ENCODE measurements around the gene STIL.

The STIL gene

DNA sequence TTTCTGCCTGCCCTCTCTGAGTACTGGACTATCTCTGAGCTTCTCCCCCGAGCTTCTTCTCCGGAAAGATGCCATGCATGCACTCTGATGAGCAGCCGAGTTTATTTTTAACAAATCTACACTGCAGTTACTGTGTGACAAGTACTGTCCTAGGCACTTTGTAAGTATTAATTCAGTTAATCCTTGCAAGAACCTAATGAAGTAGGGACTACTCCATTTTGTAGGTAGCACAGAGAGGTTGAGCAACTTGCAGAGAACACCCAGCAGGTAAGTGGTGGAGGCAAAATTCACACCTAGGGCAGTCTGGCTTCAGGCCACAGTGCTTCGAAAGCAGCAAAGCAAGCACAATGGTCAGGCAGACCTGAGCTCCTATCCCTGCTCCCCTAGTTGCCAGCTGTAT lies 78.1 kb downstream of the STIL start:
- Mint-ChIP-seq H3K27me3 (ENCODE audit: low read depth) (peaks cover 77% of the 10 kb centered on the region), H3K36me3 (ENCODE audit: low read depth) (peaks cover 5% of the 10 kb centered on the region), H3K9me3 (no peaks in the 10 kb centered on the region), H3K27ac (no peak overlapping the region), H3K4me3 (no peak overlapping the region), H3K4me1 (ENCODE audit: low read depth) (peaks cover 18% of the 10 kb centered on the region)

DNA sequence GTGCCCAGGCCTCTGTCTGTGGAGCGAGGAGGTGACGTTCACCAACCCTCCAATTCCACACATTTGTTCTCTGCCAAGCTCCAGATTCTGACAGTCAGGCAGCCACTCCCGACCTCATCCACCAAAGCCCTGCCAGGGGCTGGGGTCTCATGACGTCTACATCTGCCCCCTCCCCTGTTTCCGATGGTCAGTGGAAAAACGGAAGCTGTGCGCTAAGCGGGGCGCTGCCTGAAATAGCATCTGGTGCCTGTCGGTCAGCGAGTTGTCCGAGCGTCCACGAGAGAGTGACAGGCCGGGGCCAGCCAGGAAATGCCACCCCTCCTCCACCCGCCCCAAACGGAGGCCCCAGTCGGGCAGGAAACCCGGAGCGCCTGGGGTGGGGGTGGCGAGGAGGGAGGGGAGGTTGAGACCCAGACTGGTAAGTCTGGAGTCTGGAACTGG lies 78.7 kb downstream of the STIL start:
- Mint-ChIP-seq H3K4me3 (no peak overlapping the region), H3K36me3 (ENCODE audit: low read depth) (peaks cover 5% of the 10 kb centered on the region), H3K27ac (no peak overlapping the region), H3K27me3 (ENCODE audit: low read depth) (peaks cover 83% of the 10 kb centered on the region), H3K4me1 (ENCODE audit: low read depth) (peaks cover 21% of the 10 kb centered on the region), H3K9me3 (no peaks in the 10 kb centered on the region)

DNA sequence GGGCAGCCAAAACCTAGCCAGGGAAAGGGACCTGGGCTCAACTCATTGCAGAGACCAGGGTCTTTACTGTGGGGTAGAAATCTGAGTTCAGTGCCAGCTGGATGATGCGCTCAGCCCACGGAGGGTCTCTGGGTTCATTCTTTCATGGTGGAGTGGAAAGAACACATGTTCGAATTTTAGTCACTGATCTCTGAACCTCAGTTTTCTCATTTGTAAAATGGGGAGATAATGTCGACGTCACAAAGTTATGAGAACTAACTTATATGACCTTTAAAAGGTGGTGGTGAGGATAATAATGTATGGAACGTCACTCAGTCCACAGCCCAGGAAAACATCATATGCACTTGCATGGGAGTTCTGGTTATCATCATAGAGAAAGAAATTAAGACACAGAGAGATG lies 80.8 kb downstream of the STIL start:
- Mint-ChIP-seq H3K4me1 (ENCODE audit: low read depth) (peaks cover 19% of the 10 kb centered on the region), H3K9me3 (no peaks in the 10 kb centered on the region), H3K4me3 (no peak overlapping the region), H3K27me3 (ENCODE audit: low read depth) (peaks cover 93% of the 10 kb centered on the region), H3K27ac (no peak overlapping the region), H3K36me3 (ENCODE audit: low read depth) (peaks cover 5% of the 10 kb centered on the region)

DNA sequence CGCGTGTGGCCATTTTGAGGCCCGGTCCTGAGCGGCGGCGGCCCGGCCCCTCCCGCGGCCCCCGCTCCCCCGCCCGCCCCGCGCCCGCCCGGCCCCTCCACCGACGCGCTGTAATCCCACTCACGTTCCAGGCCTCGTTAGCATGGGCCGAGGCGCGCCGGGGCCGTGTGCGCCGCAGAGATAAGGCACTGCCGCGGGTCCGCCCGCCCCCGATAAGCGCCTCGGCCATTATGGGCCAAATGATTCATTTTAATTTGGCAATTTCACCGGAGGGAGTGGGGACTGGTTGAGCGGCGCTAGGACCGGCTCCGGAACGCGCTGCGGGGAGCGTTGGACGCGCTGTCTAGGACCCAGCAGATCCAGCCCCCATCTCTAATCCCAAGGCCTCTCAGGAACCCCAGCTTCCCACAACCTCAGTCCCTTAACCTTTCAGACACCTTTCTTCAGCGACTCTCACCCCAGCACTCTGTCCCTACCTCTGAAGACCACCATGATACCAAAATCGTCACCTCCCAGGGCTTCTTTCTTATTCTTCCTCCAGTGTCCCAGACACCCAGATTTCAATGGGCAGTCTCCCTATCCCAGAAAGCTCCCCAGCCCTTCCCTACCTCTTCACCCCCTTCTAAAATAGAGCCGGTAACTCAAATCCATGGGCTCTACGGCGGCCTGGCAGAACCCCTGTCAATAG lies 81.6 kb downstream of the STIL start, which contains the start of gene TAL1:
TSS of gene TAL1 (minus strand) at position 39 of the 688 bp plus-strand sequence. CDS start 6,337 bp downstream, outside the sequence.
- H3K4me3 Mint-ChIP-seq = peak within 1 kb of the TSS; percentile 81
- peak within 1 kb of the TSS; percentile 42 for H3K27ac Mint-ChIP-seq

DNA sequence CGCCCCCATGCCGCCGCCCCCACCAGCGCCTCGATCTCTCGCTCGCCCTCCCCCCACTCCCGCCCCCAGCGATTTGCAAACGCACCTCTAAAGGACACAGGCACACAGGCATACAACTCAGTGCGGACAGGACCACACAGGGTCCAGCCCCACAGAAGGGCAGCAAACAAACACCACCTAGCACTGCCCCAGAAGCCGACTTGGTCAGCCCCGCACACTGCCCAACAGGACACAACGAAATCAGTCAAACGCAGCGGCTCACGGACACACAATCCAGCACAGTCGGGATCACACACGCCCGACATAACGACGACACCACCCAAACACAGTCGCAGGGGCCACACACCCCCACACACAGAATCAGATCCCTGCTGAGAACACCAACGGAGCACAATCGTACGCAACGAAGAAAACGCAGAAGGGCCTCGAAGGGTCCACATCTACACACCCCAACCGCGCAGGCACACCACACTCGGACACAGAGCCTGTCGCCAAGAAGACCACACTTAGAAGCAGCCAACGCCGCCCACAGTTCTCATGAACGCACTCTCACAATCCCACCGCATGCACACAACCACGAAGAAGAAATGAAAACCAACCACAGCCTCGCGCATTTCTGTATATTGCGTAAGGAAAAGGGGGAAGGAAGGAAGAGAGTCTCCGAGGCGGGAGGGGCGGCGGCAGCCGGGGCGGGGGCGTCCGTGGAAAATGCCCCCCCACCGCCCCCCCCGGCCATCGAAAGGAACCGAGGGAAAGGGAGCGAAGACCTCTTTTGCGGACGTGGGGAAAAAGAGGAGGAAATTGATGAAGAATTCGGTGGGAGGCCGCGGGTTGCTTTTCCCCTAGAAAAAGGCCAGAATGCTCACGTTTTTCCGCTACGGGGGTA lies 82.4 kb downstream of the STIL start:
- Mint-ChIP-seq H3K36me3 (ENCODE audit: low read depth) (peaks cover 5% of the 10 kb centered on the region), H3K27me3 (ENCODE audit: low read depth) (peaks cover 95% of the 10 kb centered on the region), H3K9me3 (no peaks in the 10 kb centered on the region), H3K4me3 (peak overlapping the region; percentile 81), H3K4me1 (ENCODE audit: low read depth) (peaks cover 15% of the 10 kb centered on the region), H3K27ac (peak overlapping the region; percentile 32)

More for the DNA sequence above, 81.6 kb downstream of the STIL start, which contains the start of gene TAL1:
- H3K27me3 Mint-ChIP-seq (ENCODE audit: low read depth) = peaks cover 93% of the 10 kb centered on the region
- H3K9me3 Mint-ChIP-seq = no peaks in the 10 kb centered on the region
- peaks cover 15% of the 10 kb centered on the region for H3K4me1 Mint-ChIP-seq (ENCODE audit: low read depth)
- peaks cover 5% of the 10 kb centered on the region for H3K36me3 Mint-ChIP-seq (ENCODE audit: low read depth)

DNA sequence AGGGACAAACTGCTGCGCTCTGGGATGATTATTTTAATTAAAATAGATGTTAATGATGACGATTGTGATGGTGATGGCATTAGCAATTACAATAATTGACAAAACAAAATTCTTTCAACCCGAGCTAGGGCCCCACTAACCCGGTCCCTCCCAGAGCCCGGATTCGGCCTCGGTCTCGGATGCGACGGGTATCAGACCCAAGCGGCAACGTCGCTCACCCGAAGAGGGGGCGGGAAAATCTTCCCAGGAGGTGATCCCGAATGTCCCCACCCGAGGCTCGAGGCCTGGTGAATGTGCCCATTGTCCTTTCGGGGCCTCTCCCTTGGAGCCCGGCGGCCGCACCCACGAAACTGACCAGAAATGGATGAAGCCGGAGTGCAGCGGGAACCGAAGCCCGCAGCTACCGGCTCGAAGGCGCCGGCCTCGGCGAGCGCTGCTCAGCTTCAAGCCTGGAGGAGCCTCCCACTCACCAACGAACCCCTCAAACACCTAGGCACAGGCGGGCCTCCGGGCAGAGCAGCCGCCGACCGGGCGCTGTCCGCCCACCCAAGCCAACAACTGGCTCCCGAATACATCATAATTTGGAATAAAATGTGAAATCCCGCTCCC lies 83.2 kb downstream of the STIL start:
- Mint-ChIP-seq H3K4me1 (ENCODE audit: low read depth) (peaks cover 15% of the 10 kb centered on the region), H3K36me3 (ENCODE audit: low read depth) (peaks cover 5% of the 10 kb centered on the region), H3K27ac (no peak overlapping the region), H3K9me3 (no peaks in the 10 kb centered on the region), H3K27me3 (ENCODE audit: low read depth) (peaks cover 95% of the 10 kb centered on the region), H3K4me3 (no peak overlapping the region)

DNA sequence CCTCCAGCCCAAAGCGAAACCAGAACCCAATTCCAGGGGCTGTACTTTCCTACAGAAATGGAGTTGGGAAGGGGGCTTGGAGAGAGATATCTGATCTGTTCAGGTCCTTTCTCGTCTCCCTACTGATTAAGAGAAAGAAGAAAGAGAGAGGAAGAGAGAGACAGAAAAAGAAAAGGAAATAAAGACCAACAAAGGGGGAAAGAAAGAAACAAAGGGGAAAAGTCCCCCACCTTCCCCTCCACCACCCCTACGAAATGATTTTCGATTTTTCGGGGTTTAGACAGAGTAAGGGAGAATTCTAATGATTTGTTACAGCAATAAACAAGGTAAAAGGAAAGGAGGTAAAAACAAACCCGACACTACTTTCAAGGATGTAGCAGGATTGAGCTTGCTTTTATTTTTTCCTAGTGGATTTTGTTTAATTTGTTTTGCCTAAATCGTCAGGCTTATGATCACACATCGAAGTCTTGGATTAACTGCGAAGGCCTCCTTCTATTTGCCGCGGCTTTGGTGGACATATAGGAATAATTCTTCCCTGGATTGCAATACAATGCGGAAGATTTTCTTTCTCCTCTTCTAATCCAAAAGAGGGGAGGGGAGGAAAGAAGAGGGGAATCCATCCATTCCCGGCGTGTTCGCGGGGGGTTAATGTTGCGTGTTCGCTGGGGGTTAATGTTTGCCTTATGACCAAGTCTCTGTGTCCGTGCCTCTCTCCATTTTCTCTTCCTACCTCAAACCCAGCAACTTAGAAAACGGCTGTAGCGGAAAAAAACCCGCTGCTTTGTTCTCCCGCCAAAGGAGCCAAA lies 83.9 kb downstream of the STIL start:
- Mint-ChIP-seq H3K27me3 (ENCODE audit: low read depth) (peaks cover 93% of the 10 kb centered on the region), H3K4me3 (no peak overlapping the region), H3K9me3 (no peaks in the 10 kb centered on the region), H3K4me1 (ENCODE audit: low read depth) (peaks cover 15% of the 10 kb centered on the region), H3K27ac (no peak overlapping the region), H3K36me3 (ENCODE audit: low read depth) (peaks cover 5% of the 10 kb centered on the region)

DNA sequence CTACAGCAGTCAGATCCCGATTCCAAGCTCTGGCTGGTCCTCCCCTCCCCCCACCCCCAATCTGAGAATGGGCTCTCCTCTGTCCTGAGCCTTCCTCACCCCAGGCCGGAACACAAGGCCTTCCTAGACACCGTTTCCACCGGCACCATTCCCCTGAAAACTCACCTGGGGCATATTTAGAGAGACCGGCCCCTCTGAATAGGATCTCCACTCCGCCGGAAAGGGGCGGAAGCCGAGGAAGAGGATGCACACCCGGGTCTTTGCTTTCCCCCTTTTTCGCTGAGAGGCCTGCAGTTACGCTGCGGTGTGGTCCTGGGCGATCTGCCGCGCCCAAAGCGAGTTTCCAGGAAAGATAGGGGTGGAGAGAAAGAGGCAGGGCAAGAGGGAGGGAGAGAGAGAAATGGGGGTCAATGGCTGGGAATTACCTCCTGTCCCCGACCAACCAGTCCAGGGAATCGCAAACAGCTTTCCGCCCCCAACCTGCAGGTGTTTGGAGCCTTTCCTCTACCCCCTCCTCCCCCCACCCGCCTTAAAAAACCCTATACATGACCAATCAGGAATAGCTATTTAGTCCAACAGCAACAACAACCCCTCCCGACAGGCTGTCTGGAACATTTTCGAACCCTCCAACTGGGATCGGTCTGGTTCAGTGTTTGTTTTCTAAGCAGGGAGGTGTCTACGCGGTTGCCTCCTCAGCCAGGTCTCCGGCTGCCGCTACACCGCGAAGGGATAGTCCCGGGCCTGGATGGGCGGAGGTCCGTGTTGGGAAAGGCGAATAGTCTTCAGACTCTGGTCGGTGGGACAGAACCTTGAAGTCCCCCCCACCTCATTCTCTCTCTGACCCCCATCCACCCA lies 84.7 kb downstream of the STIL start:
- H3K9me3 Mint-ChIP-seq = no peaks in the 10 kb centered on the region
- H3K36me3 Mint-ChIP-seq (ENCODE audit: low read depth) = peaks cover 5% of the 10 kb centered on the region
- no peak overlapping the region for H3K4me3 Mint-ChIP-seq
- H3K27me3 Mint-ChIP-seq (ENCODE audit: low read depth) = peaks cover 85% of the 10 kb centered on the region
- peak overlapping the region; percentile 32 for H3K27ac Mint-ChIP-seq
- peaks cover 15% of the 10 kb centered on the region for H3K4me1 Mint-ChIP-seq (ENCODE audit: low read depth)

DNA sequence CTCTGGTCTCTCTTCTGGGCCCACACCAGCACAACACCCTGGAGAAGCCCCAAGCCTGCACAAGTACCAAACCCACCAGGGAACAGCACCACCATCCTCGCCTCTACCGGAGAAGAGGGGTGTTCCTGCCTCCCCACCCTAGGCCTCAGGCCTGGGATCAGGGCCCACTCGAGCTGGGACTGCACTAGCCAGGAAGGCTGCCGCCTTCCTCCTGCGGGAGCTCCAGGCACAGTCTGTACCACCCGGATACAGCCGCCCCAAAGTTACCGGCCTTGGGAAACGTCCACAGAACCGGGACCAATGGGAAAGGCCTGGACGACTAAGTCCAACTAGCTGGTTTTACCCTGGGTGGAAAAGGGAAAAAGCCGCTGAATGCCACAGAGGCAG lies 85.3 kb downstream of the STIL start:
- no peaks in the 10 kb centered on the region for H3K9me3 Mint-ChIP-seq
- no peak overlapping the region for H3K4me3 Mint-ChIP-seq
- peaks cover 15% of the 10 kb centered on the region for H3K4me1 Mint-ChIP-seq (ENCODE audit: low read depth)
- peaks cover 79% of the 10 kb centered on the region for H3K27me3 Mint-ChIP-seq (ENCODE audit: low read depth)
- H3K36me3 Mint-ChIP-seq (ENCODE audit: low read depth) = peaks cover 5% of the 10 kb centered on the region
- no peak overlapping the region for H3K27ac Mint-ChIP-seq

DNA sequence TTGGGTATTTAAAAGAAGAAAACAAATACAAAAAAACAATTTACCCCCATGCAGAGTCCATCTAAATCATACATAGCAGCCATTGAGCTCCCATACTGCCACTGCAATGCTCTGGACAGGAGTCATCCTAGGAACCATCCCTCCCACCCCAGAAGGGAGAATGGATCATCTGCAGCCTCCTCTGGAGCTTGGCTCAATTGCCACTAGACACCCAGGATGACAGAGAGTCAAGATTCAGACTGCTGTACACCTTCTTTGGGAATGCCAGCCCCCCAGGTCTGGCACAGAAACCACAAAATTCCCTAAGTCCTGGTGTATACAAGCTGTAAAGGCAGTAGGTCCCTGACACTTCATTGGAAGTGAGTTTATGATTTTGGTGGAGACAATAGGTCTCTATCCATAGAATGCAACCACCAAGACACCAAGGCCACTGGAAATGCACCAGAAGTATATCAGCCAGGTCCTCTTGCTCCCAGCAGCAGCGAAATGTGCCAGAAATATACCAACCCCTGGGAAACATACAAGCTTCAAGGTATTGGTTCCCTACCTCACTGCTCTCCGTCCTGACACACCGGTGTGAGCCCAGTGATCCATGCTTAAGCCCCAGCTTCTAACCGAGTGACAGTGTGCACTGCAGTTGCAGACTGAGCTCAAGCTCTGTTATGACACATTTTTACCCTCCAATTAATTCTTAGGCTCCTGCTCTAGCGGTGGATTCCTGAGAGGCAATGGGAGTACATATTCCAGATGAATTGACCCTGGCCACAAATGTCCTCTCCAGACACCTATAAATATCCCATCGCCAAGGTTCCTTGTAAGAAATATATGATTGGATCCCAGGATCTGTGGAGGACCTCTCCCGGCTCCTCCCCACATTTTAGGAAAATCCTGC lies 86.4 kb downstream of the STIL start:
- peaks cover 15% of the 10 kb centered on the region for H3K4me1 Mint-ChIP-seq (ENCODE audit: low read depth)
- H3K27ac Mint-ChIP-seq = no peak overlapping the region
- peaks cover 68% of the 10 kb centered on the region for H3K27me3 Mint-ChIP-seq (ENCODE audit: low read depth)
- no peak overlapping the region for H3K4me3 Mint-ChIP-seq
- H3K9me3 Mint-ChIP-seq = no peaks in the 10 kb centered on the region
- peaks cover 5% of the 10 kb centered on the region for H3K36me3 Mint-ChIP-seq (ENCODE audit: low read depth)

DNA sequence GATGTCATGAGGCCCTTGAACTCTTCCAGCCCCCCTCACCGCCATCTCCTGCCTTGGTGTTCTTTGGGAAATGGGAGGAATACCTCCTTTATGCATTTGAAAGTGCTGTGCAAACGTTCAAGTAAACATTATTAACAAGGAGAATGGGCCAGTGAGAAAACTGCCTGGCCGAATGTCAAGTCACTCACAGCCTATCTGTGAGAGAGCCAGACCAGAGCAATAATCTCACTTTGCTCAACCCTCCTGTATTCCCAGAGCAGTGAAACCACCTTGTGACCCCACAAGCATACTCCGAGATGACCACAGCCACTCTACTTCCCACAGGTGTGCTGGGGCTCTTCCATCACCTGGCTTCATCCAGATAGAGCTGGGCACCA lies 87.1 kb downstream of the STIL start:
- Mint-ChIP-seq H3K4me3 (no peak overlapping the region), H3K9me3 (no peaks in the 10 kb centered on the region), H3K4me1 (ENCODE audit: low read depth) (peaks cover 12% of the 10 kb centered on the region)

DNA sequence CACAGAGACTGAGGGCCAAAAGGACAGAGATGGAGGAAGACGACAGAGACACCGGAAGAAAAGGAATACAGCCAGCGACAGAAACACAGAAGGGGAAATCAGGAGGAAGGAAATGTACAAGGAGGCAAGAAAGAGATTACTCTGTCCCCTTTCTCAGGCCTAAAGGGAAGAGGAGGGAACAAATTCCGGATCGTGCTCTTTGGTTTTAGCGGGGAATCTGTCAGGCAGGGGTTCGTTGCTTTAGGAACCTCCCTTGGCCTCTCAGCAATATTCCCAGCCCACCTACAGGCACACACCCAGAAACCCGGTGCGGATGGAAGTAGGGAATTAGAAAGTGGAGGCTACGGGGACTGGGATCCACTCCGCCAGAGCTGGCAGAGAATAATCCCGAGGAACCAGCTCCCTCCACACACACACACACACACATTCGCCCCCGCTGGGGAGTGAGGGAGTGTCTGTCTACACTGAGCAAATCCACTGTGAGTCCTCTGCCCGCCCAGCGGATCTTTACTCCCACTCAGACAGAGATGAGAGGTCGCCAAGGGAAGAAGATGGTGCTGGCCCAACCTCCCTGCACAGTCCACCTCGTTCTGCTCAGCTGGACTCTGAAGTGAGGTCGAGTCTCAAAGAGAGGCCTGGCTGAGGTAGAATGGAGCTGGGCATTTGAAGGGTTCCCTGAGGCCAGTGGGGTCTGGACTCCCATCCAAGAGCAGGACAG lies 87.7 kb downstream of the STIL start:
- H3K4me3 Mint-ChIP-seq = no peak overlapping the region
- H3K36me3 Mint-ChIP-seq (ENCODE audit: low read depth) = peaks cover under 1% of the 10 kb centered on the region
- H3K4me1 Mint-ChIP-seq (ENCODE audit: low read depth) = peaks cover 8% of the 10 kb centered on the region
- H3K27ac Mint-ChIP-seq = no peak overlapping the region
- no peaks in the 10 kb centered on the region for H3K9me3 Mint-ChIP-seq
- peaks cover 57% of the 10 kb centered on the region for H3K27me3 Mint-ChIP-seq (ENCODE audit: low read depth)

More for the DNA sequence above, 87.1 kb downstream of the STIL start:
- Mint-ChIP-seq H3K27me3 (ENCODE audit: low read depth) (peaks cover 62% of the 10 kb centered on the region), H3K27ac (no peak overlapping the region), H3K36me3 (ENCODE audit: low read depth) (peaks cover 5% of the 10 kb centered on the region)
